Epithelial cell of proximal tubule (primary cell): ENCODE results near the gene DZIP3. TPM values are rescaled to one million over a fixed set of nuclear protein-coding genes. Genes with fewer than 3 reads are reported as not detected.
"Not testable (repeated sequence)": the region's sequence is repeated elsewhere in the genome, so short reads cannot be mapped to it uniquely, and the experiment has no call there.

Experiments
- DNase-seq: peaks from one replicate; pipeline ENCODE4 v3.0.0-alpha.2; 2011; ENCODE audit warnings: low read depth
- H3K4me3 ChIP-seq: 2 replicates; pipeline ENCODE4 v1.5.1; 2011; ENCODE audit warnings: low read depth, mild to moderate bottlenecking, low read length
- total RNA-seq: library from RNA; depleted of rRNA; stranded (reverse); fragments of >200 nt; gene quantifications from 2 replicates; pipeline ENCODE4 v1.2.3, GENCODE V29; 2015
- TF ChIP-seq, protein P1 (sequence below): conservative IDR thresholded peaks from 2 replicates; pipeline ENCODE4 v1.5.1; 2012; ENCODE audit warnings: low read depth, mild to moderate bottlenecking, low read length

Gene DZIP3
- total RNA-seq, 1 donor from 2014 or later: 6.3 TPM

DNA sequence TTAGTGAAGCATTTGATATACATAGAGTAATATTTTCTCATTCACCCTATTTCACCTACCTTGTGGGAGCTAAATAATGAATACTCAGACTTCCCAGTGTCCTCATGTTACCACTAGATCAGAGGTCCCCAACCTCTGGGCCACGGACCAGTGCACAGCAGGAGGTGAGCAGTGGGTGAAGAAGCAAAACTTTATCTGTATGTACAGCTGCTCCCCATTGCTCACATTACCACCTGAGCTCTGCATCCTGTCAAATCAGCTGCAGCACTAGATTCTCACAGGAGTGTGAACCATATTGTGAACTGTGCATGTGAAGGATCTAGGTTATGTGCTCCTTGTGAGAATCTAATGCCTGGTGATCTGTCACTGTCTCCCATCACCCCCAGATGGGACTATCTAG lies 88.3 kb downstream of the DZIP3 start:
- H3K4me3 ChIP-seq: no peak overlapping the region
- TF ChIP-seq, protein P1, sequence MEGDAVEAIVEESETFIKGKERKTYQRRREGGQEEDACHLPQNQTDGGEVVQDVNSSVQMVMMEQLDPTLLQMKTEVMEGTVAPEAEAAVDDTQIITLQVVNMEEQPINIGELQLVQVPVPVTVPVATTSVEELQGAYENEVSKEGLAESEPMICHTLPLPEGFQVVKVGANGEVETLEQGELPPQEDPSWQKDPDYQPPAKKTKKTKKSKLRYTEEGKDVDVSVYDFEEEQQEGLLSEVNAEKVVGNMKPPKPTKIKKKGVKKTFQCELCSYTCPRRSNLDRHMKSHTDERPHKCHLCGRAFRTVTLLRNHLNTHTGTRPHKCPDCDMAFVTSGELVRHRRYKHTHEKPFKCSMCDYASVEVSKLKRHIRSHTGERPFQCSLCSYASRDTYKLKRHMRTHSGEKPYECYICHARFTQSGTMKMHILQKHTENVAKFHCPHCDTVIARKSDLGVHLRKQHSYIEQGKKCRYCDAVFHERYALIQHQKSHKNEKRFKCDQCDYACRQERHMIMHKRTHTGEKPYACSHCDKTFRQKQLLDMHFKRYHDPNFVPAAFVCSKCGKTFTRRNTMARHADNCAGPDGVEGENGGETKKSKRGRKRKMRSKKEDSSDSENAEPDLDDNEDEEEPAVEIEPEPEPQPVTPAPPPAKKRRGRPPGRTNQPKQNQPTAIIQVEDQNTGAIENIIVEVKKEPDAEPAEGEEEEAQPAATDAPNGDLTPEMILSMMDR: no peak
- no peak for DNase-seq

- H3K4me3 ChIP-seq, DNase-seq: not testable (repeated sequence)
Observed at GRCh38 chr3:108692286-108692685, 102.8 kb downstream of the DZIP3 start.

DNA sequence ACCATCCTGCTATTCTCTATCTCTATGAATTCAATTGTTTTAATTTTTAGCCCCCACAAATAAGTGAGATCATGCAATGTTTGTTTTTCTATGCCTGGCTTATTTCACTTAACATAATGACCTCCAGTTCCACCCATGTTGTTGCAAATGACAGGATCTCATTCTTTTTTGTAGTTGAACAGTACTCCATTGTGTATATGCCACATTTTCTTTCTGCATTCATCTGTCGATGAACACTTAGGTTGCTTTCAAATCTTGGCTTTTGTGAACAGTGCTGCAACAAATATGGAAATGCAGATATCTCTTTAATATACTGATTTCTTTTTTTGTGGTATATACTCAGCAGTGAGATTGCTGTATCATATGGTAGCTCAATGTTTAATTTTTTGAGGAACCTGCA lies 108.9 kb downstream of the DZIP3 start:
- no peak for DNase-seq
- H3K4me3 ChIP-seq: no peak overlapping the region
- TF ChIP-seq, protein P1: no peak

DNA sequence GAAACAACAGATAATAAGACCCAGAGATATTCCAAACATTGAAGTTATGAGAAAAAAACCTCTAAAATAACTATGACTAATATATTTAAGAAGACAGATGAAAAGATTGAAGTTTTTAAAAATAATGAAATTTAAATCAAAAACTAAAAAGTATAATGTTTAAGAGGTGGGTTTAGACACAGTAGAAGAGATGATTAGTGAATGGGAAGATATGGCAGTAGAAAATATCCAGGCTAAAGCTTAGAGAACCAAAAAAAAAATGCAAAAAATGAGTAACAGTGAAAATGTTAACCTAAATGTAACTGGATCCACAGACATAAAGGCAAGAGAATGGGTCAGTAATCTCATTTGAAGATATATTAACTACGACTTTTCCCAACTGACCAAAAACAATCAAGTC lies 115.5 kb downstream of the DZIP3 start:
- TF ChIP-seq, protein P1: no peak
- no peak for DNase-seq
- no peak overlapping the region for H3K4me3 ChIP-seq

GRCh38 chr3:108713009-108713516 lies 123.5 kb downstream of the DZIP3 start:
- no peak overlapping the region for H3K4me3 ChIP-seq
- TF ChIP-seq, protein P1: no peak
- DNase-seq: no peak

DNA sequence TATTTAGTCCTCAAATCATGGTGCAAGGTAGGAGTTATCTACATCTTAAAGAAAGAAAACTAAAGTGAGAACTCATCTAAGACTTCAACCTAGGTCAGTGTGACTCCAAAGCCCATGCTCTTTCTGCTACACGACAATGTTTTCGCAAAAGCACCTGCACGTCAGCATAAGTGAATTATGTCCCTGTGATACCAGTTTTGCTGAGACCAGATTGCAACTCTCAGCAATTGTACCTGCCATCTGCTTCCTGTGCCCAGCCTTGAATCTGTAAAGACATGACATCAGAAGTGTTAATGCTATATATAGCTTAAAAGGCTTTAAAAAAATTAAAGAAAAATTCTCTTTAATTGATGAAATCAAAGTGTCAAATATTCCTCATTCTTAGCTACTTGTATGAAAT lies 124.3 kb downstream of the DZIP3 start:
- no peak for DNase-seq
- H3K4me3 ChIP-seq: no peak overlapping the region
- TF ChIP-seq, protein P1: no peak

DNA sequence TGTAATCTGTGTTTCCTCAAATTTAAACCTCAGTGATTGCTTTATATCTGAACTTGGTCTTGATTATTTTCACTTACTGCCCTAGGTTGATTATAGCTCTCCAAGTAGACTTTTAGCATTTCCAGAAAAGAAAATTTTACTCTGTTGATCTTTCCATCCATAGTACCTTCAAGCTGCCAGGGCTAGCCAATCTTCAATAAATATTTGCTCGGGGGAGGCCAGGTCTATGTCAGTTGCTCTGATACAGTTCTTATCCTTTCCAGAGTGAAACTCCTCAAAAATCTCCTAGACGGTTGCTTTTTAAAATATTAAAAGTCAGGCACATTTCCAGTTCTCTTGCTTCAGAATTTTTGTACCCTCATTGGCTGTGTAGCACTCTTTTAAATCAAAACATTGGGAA lies 128.9 kb downstream of the DZIP3 start:
- TF ChIP-seq, protein P1: no peak
- no peak overlapping the region for H3K4me3 ChIP-seq
- no peak for DNase-seq
